ENCODE data around the gene INPP5E.

Gene INPP5E

DNA sequence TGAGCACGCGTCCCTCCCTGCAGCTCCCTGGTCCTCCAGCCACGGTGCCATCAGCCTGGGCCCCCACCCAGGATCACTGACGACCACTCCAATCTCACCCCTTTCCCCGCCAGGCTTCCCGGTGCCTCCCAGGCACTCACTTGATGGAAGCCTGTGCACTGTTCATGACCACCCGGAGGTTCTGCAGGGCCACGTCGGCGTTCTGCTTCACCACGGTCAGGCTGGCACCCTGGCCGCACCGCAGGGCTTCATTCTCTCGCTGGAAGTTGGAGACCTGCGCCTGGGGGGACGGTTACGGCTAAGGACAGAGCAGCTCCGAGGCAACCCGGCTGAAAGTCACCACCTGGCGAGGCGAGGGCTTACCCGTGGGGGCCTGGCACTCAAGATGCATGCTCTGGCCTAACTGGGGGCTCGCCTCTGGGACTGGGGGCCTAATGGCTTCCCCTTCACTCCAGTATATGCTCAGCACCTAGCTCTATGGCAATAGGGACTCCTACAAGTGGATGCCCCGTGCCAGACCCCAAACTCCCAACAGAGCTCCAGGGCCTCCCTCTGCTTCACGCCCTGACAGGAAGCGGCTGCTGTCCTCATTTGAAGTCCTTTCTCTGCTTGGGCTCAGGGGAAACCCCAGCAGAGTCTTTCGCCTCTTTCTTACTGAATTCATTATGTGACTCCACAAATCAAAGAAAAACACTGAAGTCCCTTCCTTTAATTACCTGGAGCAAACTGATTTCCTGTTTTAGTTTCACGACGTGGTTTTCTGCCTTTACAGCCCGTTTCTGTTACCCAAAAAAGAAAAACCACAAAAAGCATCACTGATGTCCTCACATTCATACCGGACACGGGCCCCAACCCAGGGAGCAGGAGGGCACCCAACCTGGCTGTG, 35.5 kb downstream of the INPP5E start:
- TF ChIP-seq, protein P1, sequence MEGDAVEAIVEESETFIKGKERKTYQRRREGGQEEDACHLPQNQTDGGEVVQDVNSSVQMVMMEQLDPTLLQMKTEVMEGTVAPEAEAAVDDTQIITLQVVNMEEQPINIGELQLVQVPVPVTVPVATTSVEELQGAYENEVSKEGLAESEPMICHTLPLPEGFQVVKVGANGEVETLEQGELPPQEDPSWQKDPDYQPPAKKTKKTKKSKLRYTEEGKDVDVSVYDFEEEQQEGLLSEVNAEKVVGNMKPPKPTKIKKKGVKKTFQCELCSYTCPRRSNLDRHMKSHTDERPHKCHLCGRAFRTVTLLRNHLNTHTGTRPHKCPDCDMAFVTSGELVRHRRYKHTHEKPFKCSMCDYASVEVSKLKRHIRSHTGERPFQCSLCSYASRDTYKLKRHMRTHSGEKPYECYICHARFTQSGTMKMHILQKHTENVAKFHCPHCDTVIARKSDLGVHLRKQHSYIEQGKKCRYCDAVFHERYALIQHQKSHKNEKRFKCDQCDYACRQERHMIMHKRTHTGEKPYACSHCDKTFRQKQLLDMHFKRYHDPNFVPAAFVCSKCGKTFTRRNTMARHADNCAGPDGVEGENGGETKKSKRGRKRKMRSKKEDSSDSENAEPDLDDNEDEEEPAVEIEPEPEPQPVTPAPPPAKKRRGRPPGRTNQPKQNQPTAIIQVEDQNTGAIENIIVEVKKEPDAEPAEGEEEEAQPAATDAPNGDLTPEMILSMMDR (IDR thresholded peaks at IDR 0.05; ENCODE audit: unreplicated experiment in 3 of 3), result no peak
- Mint-ChIP-seq H3K36me3 (ENCODE audit: low read depth) (peaks cover 34% of the 10 kb centered on the region), H3K9me3 (no peaks in the 10 kb centered on the region), H3K27ac (no peak overlapping the region), H3K27me3 (ENCODE audit: low read depth) (no peaks in the 10 kb centered on the region), H3K4me1 (peaks cover 7% of the 10 kb centered on the region), H3K4me3 (no peak overlapping the region)

DNA sequence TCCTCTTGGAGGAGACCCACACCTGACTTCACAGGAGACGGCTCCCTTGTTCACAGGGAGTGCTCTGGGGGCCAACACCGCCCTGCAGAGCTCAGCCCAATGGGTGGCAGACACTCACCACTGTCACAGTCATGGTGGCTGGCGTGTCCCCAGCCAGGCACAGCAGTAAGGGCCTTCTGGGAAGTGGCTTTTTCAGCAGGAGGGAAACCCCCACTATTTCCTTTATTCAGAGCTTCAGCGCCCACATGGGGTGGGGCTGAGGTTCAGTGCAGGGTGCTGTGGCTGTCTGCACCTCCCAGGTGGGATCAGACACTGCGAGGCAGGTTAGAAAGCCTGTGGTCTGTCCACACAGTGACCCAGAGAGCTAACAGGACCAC, 36.1 kb downstream of the INPP5E start:
- Mint-ChIP-seq H3K27me3 (ENCODE audit: low read depth) (no peaks in the 10 kb centered on the region), H3K4me1 (peaks cover 8% of the 10 kb centered on the region), H3K4me3 (no peak overlapping the region), H3K9me3 (no peaks in the 10 kb centered on the region), H3K36me3 (ENCODE audit: low read depth) (peaks cover 32% of the 10 kb centered on the region), H3K27ac (no peak overlapping the region)
- TF ChIP-seq, protein P1 (IDR thresholded peaks at IDR 0.05; ENCODE audit: unreplicated experiment in 3 of 3), result no peak

DNA sequence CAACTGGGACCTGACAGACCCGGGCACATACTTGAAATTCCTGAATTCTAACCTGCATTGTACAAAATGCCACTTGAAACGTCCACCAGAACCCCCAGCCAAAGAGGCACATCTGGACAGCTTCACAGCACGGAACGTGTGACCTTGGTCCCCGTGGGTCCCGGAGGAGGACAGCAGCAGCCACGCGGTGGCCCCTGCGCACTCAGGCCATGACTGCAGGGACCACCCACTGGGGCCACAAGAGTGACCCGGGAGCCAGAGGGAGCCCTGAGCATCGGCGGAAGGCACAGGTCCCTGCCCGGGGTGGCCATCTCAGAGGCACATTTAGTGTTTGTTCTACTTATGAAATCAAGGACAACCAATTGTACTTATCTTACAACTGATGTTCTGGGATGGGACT, 37.6 kb downstream of the INPP5E start:
- Mint-ChIP-seq H3K27ac (no peak overlapping the region), H3K4me3 (peak overlapping the region in 1 of 3 experiments; percentile 42), H3K27me3 (ENCODE audit: low read depth) (no peaks in the 10 kb centered on the region), H3K4me1 (peaks cover 9% of the 10 kb centered on the region), H3K36me3 (ENCODE audit: low read depth) (peaks cover 29% of the 10 kb centered on the region), H3K9me3 (no peaks in the 10 kb centered on the region)
- TF ChIP-seq, protein P1 (IDR thresholded peaks at IDR 0.05; ENCODE audit: unreplicated experiment in 3 of 3), result no peak

DNA sequence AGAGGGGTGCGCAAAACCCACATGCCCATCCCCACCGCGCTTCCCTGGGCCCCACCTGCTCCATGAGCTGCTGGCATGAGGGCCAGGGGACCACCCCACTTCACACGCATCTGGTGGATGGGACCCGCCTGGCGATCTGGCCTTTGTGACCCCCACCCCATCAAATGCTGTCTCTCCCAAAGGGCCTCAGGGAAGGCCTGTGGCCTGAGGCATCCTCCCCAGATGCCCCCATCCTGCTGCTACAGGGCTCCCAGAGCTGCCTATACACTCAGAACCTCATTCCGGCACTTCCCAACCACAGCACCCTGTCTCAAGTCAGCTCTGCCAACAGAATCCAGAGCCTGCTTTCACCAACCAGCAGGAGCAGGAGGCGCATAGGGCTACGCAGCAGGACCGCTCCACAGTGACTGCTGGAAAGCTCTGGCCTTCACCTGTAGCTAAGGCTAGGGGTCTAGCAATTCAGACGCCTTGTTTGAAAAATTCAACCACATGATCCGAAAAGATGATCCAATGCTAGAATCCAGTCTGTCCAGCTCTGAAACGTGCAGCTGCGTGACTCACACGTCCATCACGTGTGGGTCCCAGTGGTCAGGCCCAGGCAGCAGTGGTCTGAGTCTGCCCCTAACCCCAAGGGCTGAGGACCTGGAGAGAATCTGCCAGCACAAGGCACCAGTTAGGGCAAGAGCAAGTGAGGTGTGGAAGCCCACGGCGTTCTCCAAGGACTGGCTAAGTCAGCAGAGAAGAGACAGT, 38.3 kb downstream of the INPP5E start:
- Mint-ChIP-seq H3K9me3 (no peaks in the 10 kb centered on the region), H3K4me3 (peak overlapping the region; percentile 61 to 76 (median 72)), H3K27ac (no peak overlapping the region), H3K36me3 (ENCODE audit: low read depth) (peaks cover 34% of the 10 kb centered on the region), H3K4me1 (peaks cover 9% of the 10 kb centered on the region), H3K27me3 (ENCODE audit: low read depth) (no peaks in the 10 kb centered on the region)
- TF ChIP-seq, protein P1 (IDR thresholded peaks at IDR 0.05; ENCODE audit: unreplicated experiment in 3 of 3), result no peak

DNA sequence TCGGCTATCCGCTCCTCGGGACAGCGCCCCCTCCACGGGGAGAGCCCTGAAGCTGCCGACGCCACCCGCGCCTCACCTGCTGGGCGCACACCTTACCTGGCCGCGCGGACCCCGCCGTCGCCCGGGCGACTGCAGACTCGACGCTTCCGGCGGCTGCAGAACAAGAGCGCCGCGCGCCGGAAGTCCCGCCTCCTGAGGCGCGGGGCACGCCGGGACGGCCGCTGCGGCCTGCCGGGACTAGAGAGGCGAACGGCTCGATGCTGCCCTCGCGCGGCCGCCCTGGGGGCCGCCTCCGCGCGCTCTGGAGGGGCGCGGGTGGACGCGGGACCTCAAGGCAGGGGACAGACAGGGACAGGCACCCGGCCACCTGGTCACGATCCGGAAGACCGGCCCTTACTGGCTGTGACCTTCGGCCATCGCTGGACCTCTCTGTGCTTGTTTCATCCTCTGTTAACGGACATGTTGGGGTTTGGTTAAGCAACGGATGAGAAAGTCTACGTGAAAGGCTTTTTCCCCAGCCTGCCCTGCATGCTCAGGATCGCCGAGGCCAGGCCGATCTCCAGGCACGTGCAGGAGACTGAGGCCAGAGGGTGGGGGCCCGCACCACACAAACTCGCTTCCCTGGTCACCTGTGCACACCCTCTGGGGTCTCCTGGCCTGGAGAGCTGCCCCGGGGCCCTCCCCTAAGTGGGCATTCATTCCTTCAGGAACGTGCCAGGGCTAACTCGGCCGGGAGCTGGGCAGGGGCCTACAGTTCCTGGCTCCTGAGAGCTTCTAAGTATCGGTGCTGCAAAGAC, 39.4 kb downstream of the INPP5E start, which contains the start of gene SNAPC4:
Gene SNAPC4 (minus strand): TSS at position 133 of the 797 bp plus-strand sequence. CDS start 1,742 bp downstream, outside the sequence.
- Mint-ChIP-seq H3K4me3 (peak within 1 kb of the TSS; percentile 86 to 94 (median 88)), H3K4me1 (peaks cover 9% of the 10 kb centered on the region), H3K27me3 (ENCODE audit: low read depth) (no peaks in the 10 kb centered on the region), H3K27ac (peak within 1 kb of the TSS in 2 of 3 experiments; percentile 68 to 82), H3K36me3 (ENCODE audit: low read depth) (peaks cover 31% of the 10 kb centered on the region), H3K9me3 (no peaks in the 10 kb centered on the region)
- TF ChIP-seq, protein P1 (IDR thresholded peaks at IDR 0.05; ENCODE audit: unreplicated experiment in 3 of 3), result peak; percentile 95 to 97 (median 97)
